ENCODE data around the gene MSI2. TPM values are rescaled to one million over a fixed set of nuclear protein-coding genes. Genes with fewer than 3 reads are reported as not detected.
A peak's percentile ranks its signal among the peaks of the same experiment; 100 is the strongest.

MSI2 gene
- total and polyA plus RNA-seq, 9 of the 15 experiments (the other 6 are each of a cell fraction or from before 2014, with no cell fraction given): 4.6 to 61.8 (median 42.4) TPM

- TF ChIP-seq ZBTB40 (IDR thresholded peaks at IDR 0.05): no peak
- TF ChIP-seq ZBTB40 (CRISPR knock-in tag; IDR thresholded peaks at IDR 0.05): no peak
- TF ChIP-seq MTA1 (IDR thresholded peaks at IDR 0.05; ENCODE audit: borderline replicate concordance): no peak
- no peak for TF ChIP-seq NCOA6 (IDR thresholded peaks at IDR 0.05)
- 0 out of 2 replicates have a peak, but pooled peaks have one; percentile 43 for TF ChIP-seq CREB1 (IDR thresholded peaks at IDR 0.05)
- TF ChIP-seq CREB1 (CRISPR knock-in tag; IDR thresholded peaks at IDR 0.05): no peak
- TF ChIP-seq ELF4 (CRISPR knock-in tag; IDR thresholded peaks at IDR 0.05): no peak
- no peak for TF ChIP-seq SP1 (CRISPR knock-in tag; IDR thresholded peaks at IDR 0.05)
- peak; percentile 85 for TF ChIP-seq ZNF263 (CRISPR knock-in tag; IDR thresholded peaks at IDR 0.05; ENCODE audit: borderline replicate concordance)
- TF ChIP-seq CBFA2T3 (IDR thresholded peaks at IDR 0.05): peak; percentile 97
- no peak for TF ChIP-seq PHF8 (IDR thresholded peaks at IDR 0.05; ENCODE audit: borderline replicate concordance, low read length)
- no peak for TF ChIP-seq SIN3B (IDR thresholded peaks at IDR 0.05; ENCODE audit: low read depth)
- no peak for TF ChIP-seq ARID2 (IDR thresholded peaks at IDR 0.05)
- TF ChIP-seq PHF20 (IDR thresholded peaks at IDR 0.05; ENCODE audit: partially characterized antibody): no peak
- TF ChIP-seq ZNF695 (CRISPR knock-in tag; IDR thresholded peaks at IDR 0.05): no peak
- TF ChIP-seq ZC3H8 (IDR thresholded peaks at IDR 0.05): no peak
- no peak for TF ChIP-seq JUND (IDR thresholded peaks at IDR 0.05; ENCODE audit: borderline replicate concordance, low read depth, low read length)
- no peak for TF ChIP-seq JUND (tag; IDR thresholded peaks at IDR 0.05; ENCODE audit: borderline replicate concordance, low read depth, low read length)
- TF ChIP-seq CBFA2T2 (conservative IDR thresholded peaks at IDR 0.05): peak; percentile 94
These were observed 164.7 kb downstream of the MSI2 start (continued) for GRCh38 chr17:57420734-57421717.

All from K562 (cell line).